Measurements from ENCODE around the gene C1D. TPM values are rescaled to one million over a fixed set of nuclear protein-coding genes. Genes with fewer than 3 reads are reported as not detected.

C1D gene
- total RNA-seq, 1 experiment from 2014 or later = 21.3 TPM

- no peaks in the 10 kb centered on the region for H3K27me3 ChIP-seq (replicated peaks; ENCODE audit: insufficient read depth, low read depth, low read length, poor library complexity)
- BruUV-seq (replicated peaks) = no TSS peak
- peaks cover 4% of the 10 kb centered on the region for H3K9me3 ChIP-seq (ENCODE audit: low read depth, low read length, poor library complexity, severe bottlenecking)
- DNase-seq (ENCODE audit: low spot score) = no peak
- CTCF ChIA-PET = no interaction called here
- TF ChIP-seq CTCF (conservative IDR thresholded peaks at IDR 0.05; ENCODE audit: low read depth, low read length) (no peak), EZH2 (IDR thresholded peaks at IDR 0.05; ENCODE audit: borderline replicate concordance, low read depth, low read length, poor library complexity, severe bottlenecking) (no peak)
- POLR2A ChIA-PET (ENCODE audit: low non-redundant PET) = no interaction called here
- intact Hi-C loops (cut with micrococcal nuclease; ENCODE audit: unreplicated experiment) = no loop called here
- no peak overlapping the region for H3K27ac ChIP-seq (ENCODE audit: low read depth, low read length, poor library complexity, severe bottlenecking)
- no peaks in the 10 kb centered on the region for H3K4me1 ChIP-seq (ENCODE audit: insufficient read depth, low read length, poor library complexity, severe bottlenecking)
- no peak overlapping the region for H3K4me3 ChIP-seq (ENCODE audit: low read depth, low read length, poor library complexity, severe bottlenecking)
- no peaks in the 10 kb centered on the region for H3K36me3 ChIP-seq (ENCODE audit: insufficient read depth, low read length, poor library complexity, severe bottlenecking)
These were observed 44.7 kb upstream of the C1D start for GRCh38 chr2:68107475-68107874.

- ChIA-PET CTCF (no interaction called here), POLR2A (ENCODE audit: low non-redundant PET) (no interaction called here)
- H3K27me3 ChIP-seq (replicated peaks; ENCODE audit: insufficient read depth, low read depth, low read length, poor library complexity) = no peaks in the 10 kb centered on the region
- no peak overlapping the region for H3K4me3 ChIP-seq (ENCODE audit: low read depth, low read length, poor library complexity, severe bottlenecking)
- TF ChIP-seq EZH2 (IDR thresholded peaks at IDR 0.05; ENCODE audit: borderline replicate concordance, low read depth, low read length, poor library complexity, severe bottlenecking) = no peak
- TF ChIP-seq CTCF (conservative IDR thresholded peaks at IDR 0.05; ENCODE audit: low read depth, low read length) = no peak
- intact Hi-C loops (cut with micrococcal nuclease; ENCODE audit: unreplicated experiment) = no loop called here
- no peaks in the 10 kb centered on the region for H3K4me1 ChIP-seq (ENCODE audit: insufficient read depth, low read length, poor library complexity, severe bottlenecking)
- peaks cover 4% of the 10 kb centered on the region for H3K9me3 ChIP-seq (ENCODE audit: low read depth, low read length, poor library complexity, severe bottlenecking)
- no peak overlapping the region for H3K27ac ChIP-seq (ENCODE audit: low read depth, low read length, poor library complexity, severe bottlenecking)
- no TSS peak for BruUV-seq (replicated peaks)
- DNase-seq (ENCODE audit: low spot score) = no peak
- H3K36me3 ChIP-seq (ENCODE audit: insufficient read depth, low read length, poor library complexity, severe bottlenecking) = no peaks in the 10 kb centered on the region
These were observed 41.5 kb upstream of the C1D start for GRCh38 chr2:68104111-68104835.

- H3K9me3 ChIP-seq (ENCODE audit: low read depth, low read length, poor library complexity, severe bottlenecking) = peaks cover 4% of the 10 kb centered on the region
- no peak overlapping the region for H3K27ac ChIP-seq (ENCODE audit: low read depth, low read length, poor library complexity, severe bottlenecking)
- TF ChIP-seq CTCF (conservative IDR thresholded peaks at IDR 0.05; ENCODE audit: low read depth, low read length) (no peak), EZH2 (IDR thresholded peaks at IDR 0.05; ENCODE audit: borderline replicate concordance, low read depth, low read length, poor library complexity, severe bottlenecking) (no peak)
- ChIA-PET CTCF (no interaction called here), POLR2A (ENCODE audit: low non-redundant PET) (no interaction called here)
- no TSS peak for BruUV-seq (replicated peaks)
- no peaks in the 10 kb centered on the region for H3K4me1 ChIP-seq (ENCODE audit: insufficient read depth, low read length, poor library complexity, severe bottlenecking)
- no peak overlapping the region for H3K4me3 ChIP-seq (ENCODE audit: low read depth, low read length, poor library complexity, severe bottlenecking)
- no peaks in the 10 kb centered on the region for H3K36me3 ChIP-seq (ENCODE audit: insufficient read depth, low read length, poor library complexity, severe bottlenecking)
- intact Hi-C loops (cut with micrococcal nuclease; ENCODE audit: unreplicated experiment) = no loop called here
- H3K27me3 ChIP-seq (replicated peaks; ENCODE audit: insufficient read depth, low read depth, low read length, poor library complexity) = no peaks in the 10 kb centered on the region
- DNase-seq (ENCODE audit: low spot score) = no peak
These were observed 40.9 kb upstream of the C1D start for GRCh38 chr2:68103709-68104055.
